ENCODE measurements around the gene USP36. TPM values are rescaled to one million over a fixed set of nuclear protein-coding genes. Genes with fewer than 3 reads are reported as not detected.

USP36 gene
- total and polyA plus RNA-seq, 7 donors = 6.7 to 49.3 (median 25.5) TPM

- Histone ChIP-seq H3K9me3 (no peaks in the 10 kb centered on the region), H3K27me3 (no peaks in the 10 kb centered on the region), H3K27ac (peak overlapping the region; percentile 44 to 75 (median 51)), H3K4me1 (peaks cover 0 to 50% (median 35%) of the 10 kb centered on the region in 4 donors), H3K36me3 (peaks cover 12 to 49% (median 26%) of the 10 kb centered on the region in 4 donors), H3K4me3 (no peak overlapping the region)
- intact Hi-C loops (cut with DNase I) = loop anchor here (1.0 to 5.0 kb wide), 2 partner anchors 56 to 105 kb away; no protein-coding TSS in a partner anchor
- DNase-seq = peak; percentile 91
- 27 to 32% methylated on average over 19 of the region's 19 CpGs for WGBS, 2 donors
- TF ChIP-seq POLR2A (IDR thresholded peaks at IDR 0.05) (no peak), POLR2AphosphoS5 (IDR thresholded peaks at IDR 0.05) (peak in 2 of 4 donors; percentile 28 to 47), CTCF (IDR thresholded peaks at IDR 0.05) (peak; percentile 82 to 91 (median 88))
Measured at GRCh38 chr17:78865682-78866390, 25.2 kb upstream of the USP36 start.

DNA sequence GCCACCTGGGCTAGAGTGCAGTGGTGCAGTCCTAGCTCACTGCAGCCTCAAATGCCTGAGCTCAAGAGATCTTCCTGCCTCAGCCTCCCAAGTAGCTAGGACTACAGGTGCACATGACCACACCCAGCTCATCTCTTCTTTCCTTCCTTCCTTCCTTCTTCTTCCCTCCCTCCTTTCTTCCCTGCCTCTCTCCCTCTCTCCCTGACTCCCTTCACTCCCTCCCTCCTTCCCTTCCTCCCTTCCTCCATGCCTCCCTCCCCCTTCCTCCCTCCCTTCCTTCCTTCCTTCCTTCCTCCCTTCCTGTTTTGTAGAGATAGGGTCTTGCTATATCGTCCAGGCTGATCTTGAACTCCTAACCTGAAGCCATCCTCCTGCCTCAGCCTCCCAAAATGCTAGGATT lies 23.5 kb upstream of the USP36 start:
- TF ChIP-seq POLR2A (IDR thresholded peaks at IDR 0.05) (no peak), CTCF (IDR thresholded peaks at IDR 0.05) (no peak), EP300 (IDR thresholded peaks at IDR 0.05) (no peak), POLR2AphosphoS5 (IDR thresholded peaks at IDR 0.05) (no peak)
- intact Hi-C loops (cut with DNase I) = no loop called here
- no peaks in the 10 kb centered on the region for H3K27me3 ChIP-seq
- WGBS, 2 donors = 71 to 80% methylated on average over 1 of the region's 1 CpG
- peaks cover 7 to 41% (median 12%) of the 10 kb centered on the region in 4 donors for H3K36me3 ChIP-seq
- H3K9me3 ChIP-seq = no peaks in the 10 kb centered on the region
- H3K4me3 ChIP-seq = no peak overlapping the region
- peak overlapping the region in 3 of 4 donors; percentile 14 to 84 (median 82) for H3K27ac ChIP-seq
- peaks cover 0 to 50% (median 35%) of the 10 kb centered on the region in 4 donors for H3K4me1 ChIP-seq
- no peak for DNase-seq

- H3K27me3 ChIP-seq = no peaks in the 10 kb centered on the region
- H3K36me3 ChIP-seq = peaks cover 0 to 40% (median 4%) of the 10 kb centered on the region in 4 donors
- intact Hi-C loops (cut with DNase I) = no loop called here
- 66 to 70% methylated on average over 17 of the region's 17 CpGs for WGBS, 2 donors
- H3K4me1 ChIP-seq = peaks cover 0 to 38% (median 35%) of the 10 kb centered on the region in 4 donors
- H3K4me3 ChIP-seq = no peak overlapping the region
- peak overlapping the region; percentile 70 to 84 (median 80) for H3K27ac ChIP-seq
- H3K9me3 ChIP-seq = no peaks in the 10 kb centered on the region
- TF ChIP-seq POLR2A (IDR thresholded peaks at IDR 0.05) = no peak
- peak in 3 of 4 donors; percentile 49 to 78 (median 54) for TF ChIP-seq POLR2AphosphoS5 (IDR thresholded peaks at IDR 0.05)
- TF ChIP-seq EP300 (IDR thresholded peaks at IDR 0.05) = peak in 1 of 4 donors; percentile 74
- TF ChIP-seq CTCF (IDR thresholded peaks at IDR 0.05) = no peak
- DNase-seq = peak; percentile 96
Measured at GRCh38 chr17:78862073-78863023, 21.7 kb upstream of the USP36 start.

- WGBS, 2 donors = 90 to 93% methylated on average over 4 of the region's 4 CpGs
- H3K4me3 ChIP-seq = no peak overlapping the region
- no peaks in the 10 kb centered on the region for H3K9me3 ChIP-seq
- DNase-seq = no peak
- H3K27me3 ChIP-seq = no peaks in the 10 kb centered on the region
- TF ChIP-seq POLR2A (IDR thresholded peaks at IDR 0.05) = no peak
- TF ChIP-seq POLR2AphosphoS5 (IDR thresholded peaks at IDR 0.05) = no peak
- no peak for TF ChIP-seq CTCF (IDR thresholded peaks at IDR 0.05)
- TF ChIP-seq EP300 (IDR thresholded peaks at IDR 0.05) = no peak
- intact Hi-C loops (cut with DNase I) = no loop called here
- H3K27ac ChIP-seq = peak overlapping the region; percentile 70 to 84 (median 80)
- H3K36me3 ChIP-seq = peaks cover 7 to 51% (median 15%) of the 10 kb centered on the region in 4 donors
- H3K4me1 ChIP-seq = peaks cover 0 to 27% (median 24%) of the 10 kb centered on the region in 4 donors
Measured at GRCh38 chr17:78861229-78861628, 20.6 kb upstream of the USP36 start.
